Hepatocyte (in vitro differentiated cells): Measurements from ENCODE around the gene UBXN4. TPM values are rescaled to one million over a fixed set of nuclear protein-coding genes. Genes with fewer than 3 reads are reported as not detected.
A peak's percentile ranks its signal among the peaks of the same experiment; 100 is the strongest.

Source experiments
- DNase-seq: peaks from one replicate; pipeline ENCODE4 v3.0.0-alpha.2; 2016; ENCODE audit warnings: low spot score
- H2AFZ ChIP-seq: fragments of 200-600 bp; sonication (generic); 2 replicates; pipeline ENCODE4 v1.6.0; 2016; ENCODE audit warnings: antibody characterized with exemption, mild to moderate bottlenecking
- H3K27ac ChIP-seq: fragments of 200-600 bp; sonication (generic); 2 replicates; pipeline ENCODE4 v1.5.1; 2016; ENCODE audit warnings: mild to moderate bottlenecking
- H3K27me3 ChIP-seq: fragments of 200-600 bp; sonication (generic); 2 replicates; pipeline ENCODE4 v1.6.1; 2016
- H3K36me3 ChIP-seq: fragments of 200-600 bp; sonication (generic); replicated peaks from 2 replicates; pipeline ENCODE4 v1.5.1; 2016; ENCODE audit warnings: low read depth; ENCODE audit not compliant: insufficient read depth
- H3K4me1 ChIP-seq: fragments of 200-600 bp; sonication (generic); 2 replicates; pipeline ENCODE4 v1.5.1; 2016; ENCODE audit warnings: mild to moderate bottlenecking, moderate library complexity; ENCODE audit not compliant: insufficient read depth
- H3K4me2 ChIP-seq: fragments of 200-600 bp; sonication (generic); 2 replicates; pipeline ENCODE4 v1.6.0; 2016
- H3K4me3 ChIP-seq: fragments of 200-600 bp; sonication (generic); 2 replicates; pipeline ENCODE4 v1.5.1; 2016; ENCODE audit warnings: mild to moderate bottlenecking
- H3K79me2 ChIP-seq: fragments of 200-600 bp; sonication (generic); 2 replicates; pipeline ENCODE4 v1.6.0; 2017; ENCODE audit warnings: mild to moderate bottlenecking
- H3K9me2 ChIP-seq: fragments of 200-600 bp; sonication (generic); replicated peaks from 2 replicates; pipeline ENCODE4 v1.6.0; 2017; ENCODE audit warnings: mild to moderate bottlenecking; ENCODE audit not compliant: insufficient read depth
- H3K9me3 ChIP-seq: fragments of 200-600 bp; sonication (generic); 2 replicates; pipeline ENCODE4 v1.5.1; 2016; ENCODE audit warnings: low read depth, mild to moderate bottlenecking
- H4K20me1 ChIP-seq: fragments of 200-600 bp; sonication (generic); 2 replicates; pipeline ENCODE4 v1.6.0; 2016; ENCODE audit warnings: mild to moderate bottlenecking; ENCODE audit not compliant: insufficient read depth, poor library complexity, severe bottlenecking
- CTCF ChIP-seq: fragments of 200-600 bp; sonication (generic); IDR thresholded peaks from 2 replicates; pipeline ENCODE4 v1.5.1; 2016; ENCODE audit warnings: antibody characterized with exemption, mild to moderate bottlenecking; ENCODE audit not compliant: poor library complexity
- EZH2 ChIP-seq: fragments of 200-600 bp; sonication (generic); IDR thresholded peaks from 2 replicates; pipeline ENCODE4 v1.6.1; 2016; ENCODE audit warnings: antibody characterized with exemption, mild to moderate bottlenecking, borderline replicate concordance
- EZH2phosphoT487 ChIP-seq: fragments of 200-600 bp; sonication (generic); IDR thresholded peaks from one replicate; pipeline ENCODE4 v1.6.1; 2018; ENCODE audit warnings: antibody characterized with exemption, mild to moderate bottlenecking, low read depth, moderate library complexity; ENCODE audit not compliant: unreplicated experiment, severe bottlenecking
- WGBS: methylation state at CpG from one replicate; pipeline ENCODE4 v1.1.6; 2016; ENCODE audit warnings: low lambda C conversion rate; ENCODE audit errors: missing lambda C conversion rate; 5-methylcytosine and 5-hydroxymethylcytosine counted together
- polyA plus RNA-seq: library from polyadenylated mRNA; unstranded; fragments of >200 nt; fragmentation: Nextera tagmentation; extraction: Ambion mirVana; gene quantifications from 2 replicates; pipeline ENCODE4 v1.2.1, GENCODE V29; 2016
- total RNA-seq: library from RNA; depleted of rRNA; stranded (reverse); fragments of >200 nt; gene quantifications from 2 replicates; pipeline ENCODE4 v1.2.3, GENCODE V29; 2014

UBXN4 gene
- total and polyA plus RNA-seq, 2 experiments from 2014 or later = 111 to 244 TPM

DNA sequence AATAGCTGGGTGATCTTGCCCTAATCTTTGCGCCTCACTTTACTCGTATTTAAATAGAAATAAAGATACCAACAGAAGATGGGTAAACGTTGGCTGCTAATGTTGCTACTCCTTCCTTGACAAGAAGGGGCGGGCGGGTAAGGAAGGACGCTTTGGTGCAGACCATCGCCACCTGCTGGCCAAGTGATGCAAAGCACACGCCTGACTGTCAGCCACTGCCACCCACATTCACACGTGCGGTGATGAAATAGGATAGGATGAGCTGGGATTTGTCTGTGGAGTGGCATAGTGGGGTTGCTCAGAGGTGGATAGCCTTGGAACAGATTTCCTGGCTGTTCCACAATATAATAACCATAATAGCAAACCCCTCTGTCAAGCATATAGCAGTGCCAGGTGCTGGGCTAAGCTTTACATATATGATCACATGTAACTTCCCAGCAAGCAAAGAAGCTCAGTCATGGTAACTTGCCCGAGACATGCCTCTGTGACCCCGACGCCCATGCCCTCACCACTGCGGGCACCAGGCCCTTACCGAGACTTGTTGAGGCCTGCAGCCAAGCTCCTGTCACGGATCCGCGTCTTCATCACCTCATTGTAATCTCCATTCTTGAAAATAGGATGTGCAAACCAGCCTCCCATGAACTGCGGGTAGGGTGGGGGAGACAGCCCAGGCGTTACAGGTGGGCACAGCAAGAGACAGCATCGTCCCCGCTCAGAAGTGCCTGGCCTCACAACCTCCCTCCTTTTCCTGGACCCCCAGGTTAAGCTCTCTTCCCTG lies 56.0 kb downstream of the UBXN4 start:
- WGBS = 50% methylated on average over 22 of the region's 22 CpGs
- Histone ChIP-seq H3K9me2 (no peaks in the 10 kb centered on the region), H3K9me3 (no peaks in the 10 kb centered on the region), H3K4me1 (no peaks in the 10 kb centered on the region), H3K4me2 (no peak overlapping the region), H4K20me1 (no peaks in the 10 kb centered on the region), H3K27me3 (no peaks in the 10 kb centered on the region), H3K4me3 (no peak overlapping the region), H3K79me2 (no peaks in the 10 kb centered on the region), H3K36me3 (no peaks in the 10 kb centered on the region), H3K27ac (no peak overlapping the region), H2AFZ (no peak overlapping the region)
- TF ChIP-seq CTCF = peak; percentile 80
- no peak for TF ChIP-seq EZH2
- DNase-seq = peak; percentile 88

GRCh38 chr2:135798275-135798705 lies 56.6 kb downstream of the UBXN4 start:
- Histone ChIP-seq H3K79me2 (no peaks in the 10 kb centered on the region), H3K36me3 (no peaks in the 10 kb centered on the region), H3K4me2 (no peak overlapping the region), H3K4me1 (peaks cover 3% of the 10 kb centered on the region), H3K27me3 (no peaks in the 10 kb centered on the region), H3K4me3 (no peak overlapping the region), H3K9me2 (no peaks in the 10 kb centered on the region), H3K9me3 (no peaks in the 10 kb centered on the region), H3K27ac (no peak overlapping the region), H4K20me1 (no peaks in the 10 kb centered on the region), H2AFZ (no peak overlapping the region)
- 71% methylated on average over 5 of the region's 5 CpGs for WGBS
- TF ChIP-seq EZH2 (no peak), EZH2phosphoT487 (no peak), CTCF (no peak)
- no peak for DNase-seq

GRCh38 chr2:135798762-135799161 lies 57.1 kb downstream of the UBXN4 start:
- H3K4me2 ChIP-seq = no peak overlapping the region
- no peaks in the 10 kb centered on the region for H3K9me3 ChIP-seq
- H3K36me3 ChIP-seq = no peaks in the 10 kb centered on the region
- no peaks in the 10 kb centered on the region for H4K20me1 ChIP-seq
- no peaks in the 10 kb centered on the region for H3K27me3 ChIP-seq
- no peak overlapping the region for H3K4me3 ChIP-seq
- no peaks in the 10 kb centered on the region for H3K9me2 ChIP-seq
- TF ChIP-seq EZH2 (no peak), EZH2phosphoT487 (no peak), CTCF (no peak)
- H3K4me1 ChIP-seq = peaks cover 6% of the 10 kb centered on the region
- H2AFZ ChIP-seq = no peak overlapping the region
- DNase-seq = no peak
- no peaks in the 10 kb centered on the region for H3K79me2 ChIP-seq
- no peak overlapping the region for H3K27ac ChIP-seq
- 69% methylated on average over 4 of the region's 4 CpGs for WGBS
